K562 (cell line): ENCODE data around the gene TRIM49. TPM values are rescaled to one million over a fixed set of nuclear protein-coding genes. Genes with fewer than 3 reads are reported as not detected.
"Not testable (repeated sequence)": the region's sequence is repeated elsewhere in the genome, so short reads cannot be mapped to it uniquely, and the experiment has no call there.

Experiments
- ATAC-seq: fragments of 200-7000 bp; cut with Tn5 transposase; 3 replicates; pipeline ENCODE4 v1.9.1; 2020; ENCODE audit warnings: moderate library complexity
- BruUV-seq: library from RNA; stranded (reverse); fragments of 400-500 nt; replicated peaks from 2 replicates; lab custom pipeline; 2021; lab: Mats Ljungman, UMichigan
- CTCF ChIA-PET: fragments of 300-600 bp; formaldehyde crosslinking; extraction: SDS; loops from one replicate; lab custom pipeline; 2021; ENCODE audit warnings: low intra/inter-chr PET ratio; lab: Yijun Ruan, JAX
- POLR2A ChIA-PET: fragments of 300-600, 350-650 bp; sonication (Branson Sonifier 250); formaldehyde crosslinking; extraction: SDS; loops from one replicate; lab custom pipeline; 2021; ENCODE audit warnings: antibody characterized with exemption, inconsistent platforms; lab: Yijun Ruan, JAX
- DNase-seq, 4 experiments: peaks; one replicate each; pipeline versions ENCODE4 v3.0.0 to v3.0.0-alpha.2; 2011 to 2018; ENCODE audit warnings: low spot score in 3 of 4, mixed read lengths in 3 of 4; ENCODE audit errors: extremely low read depth in 1 of 4
- FAIRE-seq: peaks from 2 replicates; lab custom pipeline; 2011; peaks lifted over from hg19 to GRCh38; lab: Jason Lieb, UNC
- H2AFZ ChIP-seq: 2 replicates; pipeline ENCODE4 v1.6.0; 2011; ENCODE audit warnings: low read depth, low read length, control low read depth, inconsistent platforms
- H3K27ac ChIP-seq: fragments of 200-600 bp; 3 replicates; pipeline ENCODE4 v1.8.0; 2011; ENCODE audit warnings: low read depth, mild to moderate bottlenecking, control low read depth, inconsistent platforms, low read length, moderate library complexity, mixed read lengths; ENCODE audit errors: extremely low read depth
- H3K27me3 ChIP-seq, 2 experiments: fragments of 300-600 bp in 1 of 2; 2 replicates in 1 of 2; 3 replicates in 1 of 2; pipeline versions ENCODE4 v1.6.0 to v1.8.0; 2011; ENCODE audit warnings: inconsistent platforms in 2 of 2, low read length in 2 of 2, mild to moderate bottlenecking in 1 of 2, mixed read lengths in 1 of 2, moderate library complexity in 1 of 2; ENCODE audit not compliant: control insufficient read depth in 2 of 2, insufficient read depth in 2 of 2
- H3K36me3 ChIP-seq: fragments of 300-600 bp; 3 replicates; pipeline ENCODE4 v1.8.0; 2011; ENCODE audit warnings: mild to moderate bottlenecking, low read length, inconsistent platforms; ENCODE audit not compliant: control insufficient read depth, insufficient read depth
- H3K4me1 ChIP-seq, 2 experiments: fragments of 200-600 bp in 1 of 2; replicated peaks in 1 of 2; 2 replicates in 1 of 2; 3 replicates in 1 of 2; pipeline versions ENCODE4 v1.5.1 to v1.8.0; 2011; ENCODE audit warnings: inconsistent platforms in 2 of 2, low read length in 2 of 2, mild to moderate bottlenecking in 1 of 2, mixed read lengths in 1 of 2, moderate library complexity in 1 of 2; ENCODE audit not compliant: control insufficient read depth in 2 of 2, insufficient read depth in 2 of 2
- H3K4me2 ChIP-seq: 2 replicates; pipeline ENCODE4 v1.6.1; 2011; ENCODE audit warnings: low read length, control low read depth, inconsistent platforms, mixed read lengths; ENCODE audit not compliant: insufficient read depth
- H3K4me3 ChIP-seq: fragments of 200-600 bp; sonication (generic), shearing (Covaris generic); 2 replicates; pipeline ENCODE4 v1.5.1; 2016; ENCODE audit warnings: control low read depth, inconsistent platforms
- H3K79me2 ChIP-seq: fragments of 200-600 bp; 3 replicates; pipeline ENCODE4 v1.8.0; 2011; ENCODE audit warnings: low read length, inconsistent platforms; ENCODE audit not compliant: control insufficient read depth, insufficient read depth
- H3K9ac ChIP-seq, 2 experiments: 2 replicates each; pipeline versions ENCODE4 v1.6.0 to v1.6.1; 2011; ENCODE audit warnings: low read depth in 2 of 2, low read length in 2 of 2, control low read depth in 1 of 2, inconsistent platforms in 1 of 2, mild to moderate bottlenecking in 1 of 2, mixed read lengths in 1 of 2; ENCODE audit not compliant: insufficient read depth in 1 of 2
- H3K9me1 ChIP-seq: one replicate; pipeline ENCODE4 v1.6.0; 2011; ENCODE audit warnings: inconsistent platforms, mild to moderate bottlenecking, low read length, moderate library complexity; ENCODE audit not compliant: control insufficient read depth, insufficient read depth
- H3K9me3 ChIP-seq: replicated peaks from 2 replicates; pipeline ENCODE4 v1.5.1; 2011; ENCODE audit warnings: low read depth, low read length, inconsistent platforms; ENCODE audit not compliant: control insufficient read depth, insufficient read depth
- H4K20me1 ChIP-seq: replicated peaks from 2 replicates; pipeline ENCODE4 v1.6.1; 2011; ENCODE audit warnings: low read length, inconsistent platforms, mixed read lengths; ENCODE audit not compliant: control insufficient read depth, insufficient read depth
- WGBS: fragments of 100-300 bp; shearing (Covaris generic); methylation state at CpG from one replicate; pipeline ENCODE4 v1.1.6; 2016; ENCODE audit warnings: low coverage, mixed read lengths; ENCODE audit not compliant: insufficient coverage; ENCODE audit errors: missing lambda C conversion rate; 5-methylcytosine and 5-hydroxymethylcytosine counted together
- in situ Hi-C: fragments of 300-500 bp; cut with MboI; formaldehyde crosslinking; loops from 4 replicates; pipeline ENCODE4 v1.15.0; 2018; ENCODE audit warnings: inconsistent platforms, mixed read lengths
- intact Hi-C: fragments of 100-400 bp; cut with micrococcal nuclease; formaldehyde crosslinking; loops from 2 replicates; pipeline ENCODE4 v1.14.2; 2022
- polyA plus RNA-seq, 8 experiments: library from polyadenylated mRNA; depleted of rRNA in 4 of 8; stranded (reverse) in 5 of 8; unstranded in 3 of 8; fragments of >200 nt; fragmentation: Nextera tagmentation in 2 of 8; fragmentation: Illumina TruSeq in 1 of 8; extraction: Ambion mirVana in 2 of 8; extraction: Trizol in 1 of 8; gene quantifications; 2 replicates each; pipeline versions ENCODE4 v1.2.1 to v1.2.3, GENCODE V29; 2011 to 2014; ENCODE audit warnings: inconsistent platforms in 1 of 8, missing spikeins in 1 of 8
- total RNA-seq, 7 experiments: library from RNA; depleted of rRNA in 6 of 7; stranded (reverse); fragments of >200 nt in 6 of 7; fragmentation: Illumina TruSeq in 2 of 7; extraction: Trizol in 2 of 7; gene quantifications; 2 replicates each; pipeline versions ENCODE4 v1.2.1 to v1.2.3, GENCODE V29; 2011 to 2021; ENCODE audit warnings: low replicate concordance in 1 of 7

The TRIM49 gene
- total and polyA plus RNA-seq, 9 of the 15 experiments (the other 6 are each of a cell fraction or from before 2014, with no cell fraction given), result not detected

GRCh38 chr11:89813535-89813934, 5.2 kb upstream of the TRIM49 start:
- H3K27me3 ChIP-seq, intact Hi-C loops, CTCF ChIA-PET, H3K9ac ChIP-seq, H3K9me1 ChIP-seq, DNase-seq, H3K9me3 ChIP-seq, H3K36me3 ChIP-seq, H3K27ac ChIP-seq, FAIRE-seq, H3K4me2 ChIP-seq, H3K4me1 ChIP-seq, H2AFZ ChIP-seq, POLR2A ChIA-PET, H3K79me2 ChIP-seq, H3K4me3 ChIP-seq, H4K20me1 ChIP-seq, in situ Hi-C loops, ATAC-seq, BruUV-seq: not testable (repeated sequence)
- WGBS, result 0% methylated on average over 5 of the region's 5 CpGs

GRCh38 chr11:89787506-89788063, 20.8 kb downstream of the TRIM49 start:
- FAIRE-seq, POLR2A ChIA-PET, H3K9me3 ChIP-seq, in situ Hi-C loops, H3K4me1 ChIP-seq, intact Hi-C loops, H3K9ac ChIP-seq, H3K27me3 ChIP-seq, H3K79me2 ChIP-seq, H4K20me1 ChIP-seq, H2AFZ ChIP-seq, H3K27ac ChIP-seq, H3K36me3 ChIP-seq, ATAC-seq, H3K9me1 ChIP-seq, H3K4me3 ChIP-seq, H3K4me2 ChIP-seq, CTCF ChIA-PET, BruUV-seq, DNase-seq: not testable (repeated sequence)
- 5% methylated on average over 3 of the region's 39 CpGs for WGBS

DNA sequence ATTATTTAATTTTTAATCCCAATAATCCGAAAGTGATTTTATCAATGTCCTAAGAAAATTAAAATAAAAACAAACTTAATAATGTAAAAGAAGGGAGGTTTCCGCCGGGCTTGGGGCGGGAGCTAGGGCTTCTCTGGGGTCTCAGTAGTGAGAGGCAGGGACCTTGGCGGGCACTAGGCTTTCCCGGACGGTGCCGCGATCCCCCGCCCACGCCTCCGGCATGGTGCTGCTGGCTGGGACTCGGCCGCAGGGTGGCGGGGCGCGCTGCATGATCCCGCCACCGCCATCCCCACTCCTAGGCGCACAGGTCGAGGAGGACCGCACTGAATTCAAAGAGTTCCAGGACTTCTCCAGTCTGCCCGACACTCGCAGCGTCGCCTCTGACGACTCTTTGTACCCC, 22.6 kb downstream of the TRIM49 start:
- H3K36me3 ChIP-seq, H3K4me3 ChIP-seq, H3K4me1 ChIP-seq, H3K9me3 ChIP-seq, H3K9ac ChIP-seq, H3K79me2 ChIP-seq, H3K27me3 ChIP-seq, BruUV-seq, H2AFZ ChIP-seq, intact Hi-C loops, FAIRE-seq, H3K9me1 ChIP-seq, POLR2A ChIA-PET, H3K27ac ChIP-seq, DNase-seq, H4K20me1 ChIP-seq, in situ Hi-C loops, CTCF ChIA-PET, H3K4me2 ChIP-seq: not testable (repeated sequence)
- ATAC-seq, result peak; percentile 72
- 0% methylated on average over 3 of the region's 27 CpGs for WGBS

- H4K20me1 ChIP-seq, FAIRE-seq, intact Hi-C loops, H3K27ac ChIP-seq, H3K79me2 ChIP-seq, H3K27me3 ChIP-seq, H2AFZ ChIP-seq, H3K9me3 ChIP-seq, BruUV-seq, DNase-seq, H3K9ac ChIP-seq, POLR2A ChIA-PET, H3K36me3 ChIP-seq, H3K4me1 ChIP-seq, H3K9me1 ChIP-seq, ATAC-seq, H3K4me3 ChIP-seq, H3K4me2 ChIP-seq, CTCF ChIA-PET: not testable (repeated sequence)
- in situ Hi-C loops, result loop anchor here (10.0 kb wide), 1 partner anchor 334 kb away; the partner anchor contains the start of gene UBTFL1
Observed at GRCh38 chr11:89750822-89751221, 57.6 kb downstream of the TRIM49 start.
